HCT116 (cell line): ENCODE measurements around the gene WNT7B. TPM values are rescaled to one million over a fixed set of nuclear protein-coding genes. Genes with fewer than 3 reads are reported as not detected.
A peak's percentile ranks its signal among the peaks of the same experiment; 100 is the strongest.

Experiments used
- ATAC-seq: fragments of 200-7000 bp; cut with Tn5 transposase; 2 replicates; pipeline ENCODE4 v1.9.1; 2020; ENCODE audit warnings: mild to moderate bottlenecking, moderate library complexity
- BruUV-seq: library from RNA; stranded (reverse); fragments of 400-500 nt; replicated peaks from 2 replicates; lab custom pipeline; 2021; lab: Mats Ljungman, UMichigan
- CTCF ChIA-PET: fragments of 300-600 bp; sonication (Branson Sonifier 250); formaldehyde crosslinking; loops from one replicate; lab custom pipeline; 2021; ENCODE audit warnings: antibody characterized with exemption; lab: Charles Lee
- POLR2A ChIA-PET: fragments of 300-600, 350-600 bp; sonication (Branson Sonifier 250); formaldehyde crosslinking; loops from one replicate; lab custom pipeline; 2021; ENCODE audit warnings: antibody characterized with exemption; lab: Charles Lee
- RAD21 ChIA-PET, 2 experiments: fragments of 300-600 bp; sonication (Branson Sonifier 250); formaldehyde crosslinking; loops; one replicate each; lab custom pipeline; 2023; ENCODE audit warnings: low total read pairs in 2 of 2; ENCODE audit not compliant: uncharacterized antibody in 2 of 2, unreplicated experiment in 2 of 2, low non-redundant PET in 1 of 2; lab: Charles Lee
- DNase-seq: peaks from one replicate; pipeline ENCODE4 v3.0.0-alpha.2; 2010; ENCODE audit warnings: low read depth, low spot score
- H2AFZ ChIP-seq: fragments of 200-600 bp; shearing (Covaris generic), sonication (generic); 2 replicates; pipeline ENCODE4 v1.6.1; 2017; ENCODE audit warnings: low read depth, mixed run types, mixed read lengths, antibody characterized with exemption, low read length; ENCODE audit not compliant: poor library complexity, severe bottlenecking
- H3K27ac ChIP-seq: 2 replicates; pipeline ENCODE4 v1.5.1; 2012; ENCODE audit warnings: low read depth, low read length
- H3K27me3 ChIP-seq: fragments of 200-600 bp; sonication (generic); 2 replicates; pipeline ENCODE4 v1.6.1; 2016; ENCODE audit warnings: mixed run types, low read length, mixed read lengths; ENCODE audit not compliant: insufficient read depth
- H3K36me3 ChIP-seq, 2 experiments: fragments of 200-500 bp in 1 of 2; fragments of 200-600 bp in 1 of 2; sonication (Bioruptor generic) in 1 of 2; sonication (generic) in 1 of 2; 2 replicates each; pipeline versions ENCODE4 v1.5.1 to v1.6.1; 2014 to 2016; ENCODE audit warnings: low read length in 2 of 2, inconsistent platforms in 1 of 2, mixed read lengths in 1 of 2, mixed run types in 1 of 2; ENCODE audit not compliant: insufficient read depth in 2 of 2, control insufficient read depth in 1 of 2
- H3K4me1 ChIP-seq, 2 experiments: fragments of 200-600 bp in 1 of 2; sonication (generic) in 1 of 2; 2 replicates each; pipeline versions ENCODE4 v1.5.1 to v1.6.1; 2012 to 2017; ENCODE audit warnings: low read length in 2 of 2, inconsistent platforms in 1 of 2, mild to moderate bottlenecking in 1 of 2, mixed read lengths in 1 of 2, mixed run types in 1 of 2, moderate library complexity in 1 of 2; ENCODE audit not compliant: insufficient read depth in 2 of 2, control insufficient read depth in 1 of 2
- H3K4me2 ChIP-seq: fragments of 200-600 bp; sonication (generic); 2 replicates; pipeline ENCODE4 v1.6.1; 2017; ENCODE audit warnings: mixed run types, low read length, mixed read lengths
- H3K4me3 ChIP-seq, 2 experiments: fragments of 200-600 bp in 1 of 2; sonication (generic) in 1 of 2; replicated peaks in 1 of 2; 2 replicates each; pipeline ENCODE4 v1.5.1; 2011 to 2016; ENCODE audit warnings: low read length in 2 of 2, control low read depth in 1 of 2, low read depth in 1 of 2, mild to moderate bottlenecking in 1 of 2, mixed read lengths in 1 of 2, mixed run types in 1 of 2
- H3K79me2 ChIP-seq: fragments of 200-600 bp; sonication (generic); 2 replicates; pipeline ENCODE4 v1.6.1; 2017; ENCODE audit warnings: mild to moderate bottlenecking, mixed run types, low read length, moderate library complexity, mixed read lengths; ENCODE audit not compliant: insufficient read depth
- H3K9ac ChIP-seq: fragments of 200-600 bp; sonication (generic); 2 replicates; pipeline ENCODE4 v1.6.1; 2016; ENCODE audit warnings: low read length, mixed read lengths
- H3K9me2 ChIP-seq: fragments of 200-600 bp; sonication (generic), shearing (Covaris generic); 2 replicates; pipeline ENCODE4 v1.6.1; 2017; ENCODE audit warnings: mixed run types, mild to moderate bottlenecking, moderate library complexity; ENCODE audit not compliant: insufficient read depth
- H3K9me3 ChIP-seq, 2 experiments: fragments of 200-500 bp in 1 of 2; fragments of 200-600 bp in 1 of 2; sonication (Bioruptor generic) in 1 of 2; sonication (generic) in 1 of 2; 2 replicates each; pipeline ENCODE4 v1.6.1; 2014 to 2017; ENCODE audit warnings: low read length in 2 of 2, mixed read lengths in 2 of 2, inconsistent platforms in 1 of 2, low read depth in 1 of 2, mild to moderate bottlenecking in 1 of 2, mixed run types in 1 of 2, moderate library complexity in 1 of 2; ENCODE audit not compliant: control insufficient read depth in 1 of 2, insufficient read depth in 1 of 2
- H4K20me1 ChIP-seq: fragments of 200-600 bp; sonication (generic), shearing (Covaris generic); 2 replicates; pipeline ENCODE4 v1.6.1; 2017; ENCODE audit warnings: mixed run types, mild to moderate bottlenecking, moderate library complexity; ENCODE audit not compliant: insufficient read depth
- CBX3 ChIP-seq: IDR thresholded peaks from 2 replicates; pipeline ENCODE4 v1.6.1; 2012; ENCODE audit warnings: low read depth
- CEBPB ChIP-seq: IDR thresholded peaks from 2 replicates; pipeline ENCODE4 v1.6.1; 2012; ENCODE audit warnings: low read depth
- CTCF ChIP-seq, 3 experiments: fragments of 200-600 bp in 1 of 3; sonication (generic) in 1 of 3; IDR thresholded peaks in 2 of 3; conservative IDR thresholded peaks in 1 of 3; 2 replicates each; pipeline ENCODE4 v1.5.1; 2012 to 2017; ENCODE audit warnings: low read depth in 2 of 3, low read length in 2 of 3, antibody characterized with exemption in 1 of 3, borderline replicate concordance in 1 of 3, control low read depth in 1 of 3, mild to moderate bottlenecking in 1 of 3, mixed read lengths in 1 of 3, mixed run types in 1 of 3, moderate library complexity in 1 of 3; ENCODE audit not compliant: insufficient read depth in 1 of 3
- ELF1 ChIP-seq: IDR thresholded peaks from 2 replicates; pipeline ENCODE4 v1.6.1; 2012; ENCODE audit warnings: low read depth, borderline replicate concordance
- EZH2 ChIP-seq: fragments of 200-600 bp; sonication (generic); IDR thresholded peaks from 2 replicates; pipeline ENCODE4 v1.6.1; 2017; ENCODE audit warnings: antibody characterized with exemption, mixed run types
- FOSL1 ChIP-seq: IDR thresholded peaks from 2 replicates; pipeline ENCODE4 v1.6.1; 2012; ENCODE audit warnings: low read depth
- POLR2AphosphoS5 ChIP-seq: IDR thresholded peaks from 2 replicates; pipeline ENCODE4 v1.6.1; 2011; ENCODE audit warnings: mild to moderate bottlenecking, low read depth, low read length, moderate library complexity
- ZBTB33 ChIP-seq: IDR thresholded peaks from 2 replicates; pipeline ENCODE4 v1.6.1; 2011; ENCODE audit warnings: mild to moderate bottlenecking, low read length, moderate library complexity; ENCODE audit not compliant: insufficient replicate concordance; ENCODE audit errors: extremely low read depth
- ZFX ChIP-seq: fragments of 450-650 bp; IDR thresholded peaks from 2 replicates; pipeline ENCODE4 v1.6.1; 2017
- ZNF274 ChIP-seq: fragments of 200-500 bp; sonication (Bioruptor generic); IDR thresholded peaks from 2 replicates; pipeline ENCODE4 v1.6.1; 2014; ENCODE audit warnings: mild to moderate bottlenecking, low read depth, low read length, inconsistent platforms
- intact Hi-C: fragments of 100-400 bp; cut with micrococcal nuclease; formaldehyde crosslinking; loops from 2 replicates; pipeline ENCODE4 v1.10.0; 2022
- total RNA-seq: library from RNA; stranded (reverse); gene quantifications from one replicate; pipeline ENCODE4 v1.2.1, GENCODE V29; 2021; ENCODE audit not compliant: unreplicated experiment
- TF ChIP-seq, protein P1 (sequence below): IDR thresholded peaks from 2 replicates; pipeline ENCODE4 v1.6.1; 2012

Gene WNT7B
- total RNA-seq, 1 experiment from 2014 or later: 10.5 TPM

DNA sequence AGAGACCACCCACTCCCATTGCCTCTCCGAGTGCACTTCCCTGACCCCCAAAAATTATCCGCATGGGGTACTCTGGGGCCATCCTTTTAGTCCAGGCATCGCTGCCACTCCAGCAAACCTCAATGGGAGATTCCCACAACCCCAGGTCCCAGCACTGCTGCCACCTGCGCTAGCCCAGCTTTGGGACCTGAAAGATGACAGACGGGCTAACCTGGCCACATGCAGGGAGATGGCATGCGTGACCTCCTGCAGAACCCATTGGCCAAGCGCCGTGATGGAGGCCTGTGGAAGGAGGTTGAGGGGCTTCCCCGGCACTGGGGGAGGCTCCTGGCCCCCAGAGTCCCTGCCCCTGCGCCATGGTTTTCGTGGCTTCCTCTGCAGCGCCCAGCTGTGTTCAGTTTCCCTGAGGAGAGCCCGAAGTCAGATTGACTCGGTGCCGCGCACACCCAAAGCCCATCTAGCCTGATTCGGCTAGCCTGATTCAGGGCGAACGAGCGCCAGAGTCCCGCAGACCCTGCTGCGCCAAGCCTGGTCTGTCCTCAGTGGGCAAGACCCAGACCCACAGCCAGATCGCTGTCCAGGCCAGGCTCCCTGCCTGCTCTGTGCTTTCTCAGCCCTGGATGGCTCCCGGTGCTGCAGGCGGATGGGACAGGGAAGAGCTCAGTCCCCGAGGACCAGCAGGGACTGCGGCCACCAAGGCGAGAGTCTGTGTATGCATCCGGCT, 751 bp upstream of the WNT7B start:
- ATAC-seq: no peak
- Histone ChIP-seq H3K27ac (no peak overlapping the region), H3K9me2 (no peaks in the 10 kb centered on the region), H2AFZ (no peak overlapping the region), H3K9me3 (peaks cover 0 to 8% of the 10 kb centered on the region in 2 experiments; a peak in 1 of 4 replicates), H3K4me3 (peak overlapping the region in 1 of 2 experiments; percentile 78; a peak in 1 of 4 replicates), H3K4me2 (peak overlapping the region; percentile 98), H4K20me1 (no peaks in the 10 kb centered on the region), H3K27me3 (no peaks in the 10 kb centered on the region), H3K79me2 (no peaks in the 10 kb centered on the region)
- ChIA-PET POLR2A (interaction anchor here (0.6 to 0.9 kb wide), 6 partner anchors 248 to 599 kb away, joined by 3 to 6 read pairs (median 4); no protein-coding TSS in a partner anchor), RAD21 (interaction anchor here (0.6 to 0.7 kb wide), 5 partner anchors 9 to 337 kb away, joined by 3 to 4 read pairs (median 3); no protein-coding TSS in a partner anchor), CTCF (interaction anchor here (0.6 to 1.1 kb wide), 6 partner anchors 111 to 536 kb away, joined by 3 to 5 read pairs (median 3); no protein-coding TSS in a partner anchor)
- intact Hi-C loops: loop anchor here (1.0 kb wide), 1 partner anchor 332 kb away; no protein-coding TSS in a partner anchor
- TF ChIP-seq ZBTB33 (no peak), ZNF274 (no peak), CBX3 (no peak), ZFX (no peak), CEBPB (no peak), EZH2 (no peak), ELF1 (no peak), CTCF (IDR thresholded peaks at IDR 0.05 in 2 of 3, conservative IDR thresholded peaks at IDR 0.05 in 1 of 3; ENCODE audit: borderline replicate concordance in 1 of 3, insufficient read depth in 1 of 3, low read depth in 2 of 3, low read length in 2 of 3) (no peak), POLR2AphosphoS5 (no peak), FOSL1 (no peak)
- TF ChIP-seq, protein P1, sequence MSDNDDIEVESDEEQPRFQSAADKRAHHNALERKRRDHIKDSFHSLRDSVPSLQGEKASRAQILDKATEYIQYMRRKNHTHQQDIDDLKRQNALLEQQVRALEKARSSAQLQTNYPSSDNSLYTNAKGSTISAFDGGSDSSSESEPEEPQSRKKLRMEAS: no peak
- TF ChIP-seq, all 23 proteins: peak for 0
- no peak for DNase-seq
- no peak overlapping the region for H3K9ac ChIP-seq
- BruUV-seq: no TSS peak
- peaks cover 18 to 44% of the 10 kb centered on the region in 2 experiments for H3K4me1 ChIP-seq
- no peaks in the 10 kb centered on the region for H3K36me3 ChIP-seq
